ENCODE results near the gene CHCHD6.

- TF ChIP-seq, protein P1, sequence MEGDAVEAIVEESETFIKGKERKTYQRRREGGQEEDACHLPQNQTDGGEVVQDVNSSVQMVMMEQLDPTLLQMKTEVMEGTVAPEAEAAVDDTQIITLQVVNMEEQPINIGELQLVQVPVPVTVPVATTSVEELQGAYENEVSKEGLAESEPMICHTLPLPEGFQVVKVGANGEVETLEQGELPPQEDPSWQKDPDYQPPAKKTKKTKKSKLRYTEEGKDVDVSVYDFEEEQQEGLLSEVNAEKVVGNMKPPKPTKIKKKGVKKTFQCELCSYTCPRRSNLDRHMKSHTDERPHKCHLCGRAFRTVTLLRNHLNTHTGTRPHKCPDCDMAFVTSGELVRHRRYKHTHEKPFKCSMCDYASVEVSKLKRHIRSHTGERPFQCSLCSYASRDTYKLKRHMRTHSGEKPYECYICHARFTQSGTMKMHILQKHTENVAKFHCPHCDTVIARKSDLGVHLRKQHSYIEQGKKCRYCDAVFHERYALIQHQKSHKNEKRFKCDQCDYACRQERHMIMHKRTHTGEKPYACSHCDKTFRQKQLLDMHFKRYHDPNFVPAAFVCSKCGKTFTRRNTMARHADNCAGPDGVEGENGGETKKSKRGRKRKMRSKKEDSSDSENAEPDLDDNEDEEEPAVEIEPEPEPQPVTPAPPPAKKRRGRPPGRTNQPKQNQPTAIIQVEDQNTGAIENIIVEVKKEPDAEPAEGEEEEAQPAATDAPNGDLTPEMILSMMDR (IDR thresholded peaks at IDR 0.05), result no peak
- no peak for TF ChIP-seq POLR2A (IDR thresholded peaks at IDR 0.05)
These were observed 192.0 kb downstream of the CHCHD6 start for GRCh38 chr3:126896067-126896441.
